GM23338 (cell line): ENCODE data around the gene DMD. TPM values are rescaled to one million over a fixed set of nuclear protein-coding genes. Genes with fewer than 3 reads are reported as not detected.

ENCODE experiments used
- ATAC-seq: fragments of 200-7000 bp; cut with Tn5 transposase; 3 replicates; pipeline ENCODE4 v1.9.1; 2020
- DNase-seq: peaks from one replicate; pipeline ENCODE4 v3.0.0-alpha.2; 2015; ENCODE audit warnings: low spot score
- H2AFZ ChIP-seq: fragments of 200-600 bp; sonication (generic); 2 replicates; pipeline ENCODE4 v1.8.0; 2016; ENCODE audit warnings: antibody characterized with exemption, mild to moderate bottlenecking, moderate library complexity
- H3F3A ChIP-seq: fragments of 200-600 bp; sonication (generic); replicated peaks from 2 replicates; pipeline ENCODE4 v1.8.0; 2017; ENCODE audit warnings: antibody characterized with exemption, mixed run types, low read depth
- H3K27ac ChIP-seq: fragments of 200-600 bp; sonication (generic); 2 replicates; pipeline ENCODE4 v1.6.1; 2016; ENCODE audit warnings: low read depth
- H3K27me3 ChIP-seq: fragments of 200-600 bp; sonication (generic); 2 replicates; pipeline ENCODE4 v1.8.0; 2016; ENCODE audit warnings: mild to moderate bottlenecking, mixed run types, moderate library complexity; ENCODE audit not compliant: insufficient read depth
- H3K36me3 ChIP-seq: fragments of 200-600 bp; sonication (generic); 2 replicates; pipeline ENCODE4 v1.8.0; 2016; ENCODE audit warnings: mild to moderate bottlenecking; ENCODE audit not compliant: insufficient read depth
- H3K4me1 ChIP-seq: fragments of 200-600 bp; sonication (generic); 2 replicates; pipeline ENCODE4 v1.8.0; 2016; ENCODE audit warnings: mild to moderate bottlenecking, moderate library complexity; ENCODE audit not compliant: insufficient read depth
- H3K4me2 ChIP-seq: fragments of 200-600 bp; sonication (generic); 2 replicates; pipeline ENCODE4 v1.7.1; 2017; ENCODE audit warnings: mixed run types
- H3K4me3 ChIP-seq: fragments of 200-600 bp; sonication (generic); 2 replicates; pipeline ENCODE4 v1.6.1; 2016; ENCODE audit warnings: mixed run types
- H3K79me2 ChIP-seq: fragments of 200-600 bp; sonication (generic); replicated peaks from 2 replicates; pipeline ENCODE4 v1.8.0; 2017; ENCODE audit warnings: mild to moderate bottlenecking; ENCODE audit not compliant: insufficient read depth
- H3K9me2 ChIP-seq: fragments of 200-600 bp; sonication (generic); 2 replicates; pipeline ENCODE4 v1.8.0; 2017; ENCODE audit not compliant: insufficient read depth
- H4K20me1 ChIP-seq: fragments of 200-600 bp; sonication (generic); replicated peaks from 2 replicates; pipeline ENCODE4 v1.8.0; 2017; ENCODE audit warnings: mild to moderate bottlenecking; ENCODE audit not compliant: insufficient read depth
- H3K27ac Mint-ChIP-seq: 2 replicates; pipeline ENCODE4 v1.8.0; 2020; ENCODE audit warnings: inconsistent platforms, mild to moderate bottlenecking, moderate library complexity, mixed read lengths
- H3K27me3 Mint-ChIP-seq: 3 replicates; pipeline ENCODE4 v1.8.0; 2022; ENCODE audit warnings: low read depth, mild to moderate bottlenecking, moderate library complexity, mixed read lengths, inconsistent platforms; ENCODE audit not compliant: insufficient read depth, poor library complexity
- H3K36me3 Mint-ChIP-seq: 3 replicates; pipeline ENCODE4 v1.8.0; 2021; ENCODE audit warnings: low read depth, mild to moderate bottlenecking, inconsistent platforms, moderate library complexity, mixed read lengths
- H3K4me1 Mint-ChIP-seq: 3 replicates; pipeline ENCODE4 v1.8.0; 2020; ENCODE audit warnings: mild to moderate bottlenecking, inconsistent platforms, mixed read lengths
- H3K4me3 Mint-ChIP-seq: 3 replicates; pipeline ENCODE4 v1.8.0; 2021; ENCODE audit warnings: moderate library complexity, mild to moderate bottlenecking, inconsistent platforms, mixed read lengths
- H3K9me3 Mint-ChIP-seq: 3 replicates; pipeline ENCODE4 v1.8.0; 2020; ENCODE audit warnings: moderate library complexity, mild to moderate bottlenecking, inconsistent platforms, mixed read lengths
- CTCF ChIP-seq, 2 experiments: fragments of 200-600 bp in 1 of 2; sonication (generic) in 1 of 2; conservative IDR thresholded peaks; 2 replicates each; pipeline versions ENCODE4 v1.5.1 to v1.6.1; 2016 to 2017; ENCODE audit warnings: antibody characterized with exemption in 2 of 2, low read depth in 2 of 2, mild to moderate bottlenecking in 2 of 2, moderate library complexity in 1 of 2
- ETS1 ChIP-seq: IDR thresholded peaks from 2 replicates; pipeline ENCODE4 v1.6.1; 2016; ENCODE audit warnings: antibody characterized with exemption
- EZH2 ChIP-seq: fragments of 200-600 bp; sonication (generic); IDR thresholded peaks from one replicate; pipeline ENCODE4 v1.8.0; 2017; ENCODE audit warnings: antibody characterized with exemption, mild to moderate bottlenecking, low read depth; ENCODE audit not compliant: unreplicated experiment
- REST ChIP-seq: IDR thresholded peaks from one replicate; pipeline ENCODE4 v1.6.1; 2018; ENCODE audit warnings: antibody characterized with exemption; ENCODE audit not compliant: unreplicated experiment
- STAT1 ChIP-seq: IDR thresholded peaks from one replicate; pipeline ENCODE4 v1.6.1; 2016; ENCODE audit warnings: antibody characterized with exemption; ENCODE audit not compliant: unreplicated experiment
- ZNF114 ChIP-seq: fragments of 250-450 bp; sonication (Bioruptor Pico); IDR thresholded peaks from 2 replicates; pipeline ENCODE4 v1.5.0; 2020; ENCODE audit warnings: mild to moderate bottlenecking, moderate library complexity
- ZNF331 ChIP-seq: fragments of 250-450 bp; sonication (Bioruptor Pico); IDR thresholded peaks from 2 replicates; pipeline ENCODE4 v1.5.0; 2020; ENCODE audit warnings: low read depth, mild to moderate bottlenecking, moderate library complexity
- ZNF462 ChIP-seq: fragments of 250-450 bp; sonication (Bioruptor Pico); IDR thresholded peaks from 2 replicates; pipeline ENCODE4 v1.5.0; 2020; ENCODE audit warnings: mild to moderate bottlenecking, moderate library complexity
- polyA plus RNA-seq: library from polyadenylated mRNA; unstranded; fragments of >200 nt; fragmentation: Nextera tagmentation; extraction: Ambion mirVana; gene quantifications from 2 replicates; pipeline ENCODE4 v1.2.1, GENCODE V29; 2016
- total RNA-seq: library from RNA; depleted of rRNA; stranded (reverse); fragments of >200 nt; shearing (Covaris generic); gene quantifications from 2 replicates; pipeline ENCODE4 v1.2.3, GENCODE V29; 2014

DMD gene
- total and polyA plus RNA-seq, 2 experiments from 2014 or later, result 4.5 to 7.6 TPM

- TF ChIP-seq ZNF462 (CRISPR knock-in tag), result no peak
- TF ChIP-seq ZNF331 (CRISPR knock-in tag), result no peak
- TF ChIP-seq ETS1, result no peak
- no peak for TF ChIP-seq CTCF (conservative IDR thresholded peaks at IDR 0.05; ENCODE audit: low read depth in 2 of 2)
Observed at GRCh38 chrX:32598707-32599106, 612.6 kb downstream of the DMD start (continued).

GRCh38 chrX:32597777-32598176, 613.6 kb downstream of the DMD start:
- Histone ChIP-seq H3F3A (no peaks in the 10 kb centered on the region), H3K4me1 (no peaks in the 10 kb centered on the region), H3K27ac (no peak overlapping the region), H3K4me2 (no peak overlapping the region), H3K79me2 (no peaks in the 10 kb centered on the region), H3K36me3 (no peaks in the 10 kb centered on the region), H3K27me3 (no peaks in the 10 kb centered on the region), H3K9me2 (no peaks in the 10 kb centered on the region), H2AFZ (no peak overlapping the region), H4K20me1 (no peaks in the 10 kb centered on the region), H3K4me3 (no peak overlapping the region)
- ATAC-seq, result no peak
- H3K9me3 Mint-ChIP-seq, result no peaks in the 10 kb centered on the region
- H3K27ac Mint-ChIP-seq, result no peak overlapping the region
- no peaks in the 10 kb centered on the region for H3K4me1 Mint-ChIP-seq
- no peaks in the 10 kb centered on the region for H3K36me3 Mint-ChIP-seq
- H3K27me3 Mint-ChIP-seq, result no peaks in the 10 kb centered on the region
- no peak overlapping the region for H3K4me3 Mint-ChIP-seq
- DNase-seq, result no peak
- TF ChIP-seq EZH2, result no peak
- no peak for TF ChIP-seq REST
- TF ChIP-seq ETS1, result no peak
- no peak for TF ChIP-seq STAT1
- no peak for TF ChIP-seq ZNF114 (CRISPR knock-in tag)
- TF ChIP-seq CTCF (conservative IDR thresholded peaks at IDR 0.05; ENCODE audit: low read depth in 2 of 2), result no peak
